Measurements from ENCODE around the gene ARMH3. TPM values are rescaled to one million over a fixed set of nuclear protein-coding genes. Genes with fewer than 3 reads are reported as not detected.

ARMH3 gene
- polyA plus RNA-seq, 4 donors = 14.1 to 21.7 (median 18.1) TPM

DNA sequence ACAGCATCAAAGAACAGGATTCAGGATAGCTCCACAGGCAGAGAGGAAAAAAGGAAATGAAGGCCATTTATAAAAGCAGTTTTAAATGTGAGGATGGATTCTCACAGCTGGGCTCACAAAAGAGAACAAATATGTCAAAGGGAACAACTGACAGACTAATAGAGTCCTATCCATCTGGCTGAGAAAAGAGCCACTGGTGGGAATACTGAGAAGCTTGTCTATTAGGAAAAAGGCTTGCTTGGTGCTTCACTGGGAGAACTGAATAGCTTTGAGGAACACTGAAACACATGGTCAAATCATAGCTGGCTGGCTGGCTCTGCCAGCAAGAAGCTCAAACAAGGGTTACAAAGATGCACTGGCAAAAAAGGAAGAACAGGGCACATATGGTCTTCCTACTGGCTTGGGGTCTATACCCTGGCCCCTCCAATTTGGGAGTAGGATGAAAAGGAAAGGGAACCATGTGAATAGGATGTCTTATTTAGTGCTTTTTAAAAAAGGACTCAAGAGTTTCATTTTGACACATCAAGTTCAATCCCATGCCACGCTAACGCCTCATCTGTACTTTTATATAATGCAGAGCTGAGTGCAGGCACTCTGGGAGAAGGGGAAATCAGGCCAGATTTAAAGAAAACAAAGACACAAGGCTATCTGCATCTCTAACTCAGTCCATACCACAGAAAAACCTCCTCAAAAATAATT lies 167.6 kb downstream of the ARMH3 start:
- no peak for FAIRE-seq
- 72 to 89% (median 77%) methylated on average over 2 of the region's 2 CpGs for WGBS, 3 donors
- peaks cover 0 to 15% (median 3%) of the 10 kb centered on the region in 3 donors for H3K36me3 ChIP-seq (ENCODE audit: control insufficient read depth in 3 of 3, insufficient read depth in 2 of 3, low read depth in 1 of 3, low read length in 3 of 3)
- DNase-seq = no peak
- no peaks in the 10 kb centered on the region for H3K4me1 ChIP-seq (ENCODE audit: control insufficient read depth in 3 of 3, insufficient read depth in 2 of 3, low read depth in 1 of 3, low read length in 2 of 3)
- H3K4me3 ChIP-seq (ENCODE audit: low read depth in 1 of 3, low read length in 3 of 3) = no peak overlapping the region
- H3K27ac ChIP-seq (ENCODE audit: low read depth in 1 of 3, low read length in 2 of 3) = no peak overlapping the region
- H3K9me3 ChIP-seq (ENCODE audit: control insufficient read depth in 2 of 2, insufficient read depth in 1 of 2, low read depth in 1 of 2, low read length in 1 of 2) = no peaks in the 10 kb centered on the region
- no peaks in the 10 kb centered on the region for H3K27me3 ChIP-seq (ENCODE audit: control insufficient read depth in 3 of 3, insufficient read depth in 3 of 3, low read length in 3 of 3)

DNA sequence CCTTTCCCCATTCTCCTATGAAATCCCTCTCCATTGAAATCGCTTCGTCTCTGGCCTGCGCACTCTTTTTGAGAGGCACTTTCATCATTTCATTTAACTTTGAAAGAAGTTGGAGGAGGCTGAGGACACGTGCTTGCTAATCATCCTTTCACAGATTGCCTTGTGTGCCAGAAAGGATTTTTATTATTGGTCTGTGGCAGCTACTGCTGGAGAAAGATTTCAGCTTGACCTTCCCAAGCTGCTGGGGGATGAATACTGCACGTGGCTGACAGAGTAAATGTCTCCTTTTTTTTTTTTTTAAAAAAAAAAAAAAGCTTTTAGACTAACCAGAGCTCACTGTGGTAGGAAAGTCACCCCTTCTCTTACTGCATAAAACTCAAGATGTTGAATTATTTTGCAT lies 168.2 kb downstream of the ARMH3 start:
- H3K27me3 ChIP-seq (ENCODE audit: control insufficient read depth in 3 of 3, insufficient read depth in 3 of 3, low read length in 3 of 3) = no peaks in the 10 kb centered on the region
- no peak overlapping the region for H3K27ac ChIP-seq (ENCODE audit: low read depth in 1 of 3, low read length in 2 of 3)
- no peaks in the 10 kb centered on the region for H3K9me3 ChIP-seq (ENCODE audit: control insufficient read depth in 2 of 2, insufficient read depth in 1 of 2, low read depth in 1 of 2, low read length in 1 of 2)
- H3K4me1 ChIP-seq (ENCODE audit: control insufficient read depth in 3 of 3, insufficient read depth in 2 of 3, low read depth in 1 of 3, low read length in 2 of 3) = no peaks in the 10 kb centered on the region
- peaks cover 0 to 17% (median 3%) of the 10 kb centered on the region in 3 donors for H3K36me3 ChIP-seq (ENCODE audit: control insufficient read depth in 3 of 3, insufficient read depth in 2 of 3, low read depth in 1 of 3, low read length in 3 of 3)
- no peak for DNase-seq
- no peak for FAIRE-seq
- 87 to 91% (median 88%) methylated on average over 5 of the region's 5 CpGs for WGBS, 3 donors
- H3K4me3 ChIP-seq (ENCODE audit: low read depth in 1 of 3, low read length in 3 of 3) = no peak overlapping the region

DNA sequence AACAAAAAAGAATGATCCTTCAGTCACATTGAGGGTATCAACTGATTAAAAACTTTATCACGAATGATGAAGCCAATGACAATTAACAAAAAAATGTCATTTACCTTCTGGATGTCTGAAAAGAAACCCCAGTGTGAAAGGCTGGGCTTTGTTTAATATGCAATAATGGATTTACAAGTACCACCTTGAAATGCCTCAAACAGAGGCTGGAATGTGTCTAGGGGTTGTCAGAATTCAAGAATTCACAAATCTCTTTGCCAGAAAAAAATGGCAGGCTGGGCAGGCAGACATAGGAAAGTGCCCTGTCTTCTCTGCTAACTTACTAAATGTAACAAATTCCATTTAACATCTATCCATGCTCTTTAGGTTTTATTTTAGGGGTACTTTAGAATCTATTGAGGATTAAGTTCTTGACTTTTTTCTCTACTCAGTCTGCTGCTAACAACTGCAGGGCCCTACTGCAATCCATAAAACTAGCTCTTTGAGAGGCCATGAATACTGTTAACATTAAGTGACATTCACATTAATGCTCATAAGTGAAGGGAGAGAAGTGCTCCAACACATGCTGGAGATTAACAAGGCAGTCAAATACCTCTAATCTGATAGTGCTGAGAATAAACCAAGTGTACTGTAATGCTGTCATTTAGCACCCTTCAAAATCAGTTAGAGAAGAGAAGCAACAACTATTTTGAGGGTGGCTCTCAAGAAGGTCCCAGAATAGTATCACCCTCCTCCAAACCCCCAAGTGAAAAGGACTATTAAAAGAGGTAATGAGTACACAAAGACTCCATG lies 169.3 kb downstream of the ARMH3 start:
- Histone ChIP-seq H3K27ac (ENCODE audit: low read depth in 1 of 3, low read length in 2 of 3) (no peak overlapping the region), H3K4me3 (ENCODE audit: low read depth in 1 of 3, low read length in 3 of 3) (no peak overlapping the region), H3K4me1 (ENCODE audit: control insufficient read depth in 3 of 3, insufficient read depth in 2 of 3, low read depth in 1 of 3, low read length in 2 of 3) (no peaks in the 10 kb centered on the region), H3K36me3 (ENCODE audit: control insufficient read depth in 3 of 3, insufficient read depth in 2 of 3, low read depth in 1 of 3, low read length in 3 of 3) (peaks cover 0 to 14% (median 3%) of the 10 kb centered on the region in 3 donors), H3K9me3 (ENCODE audit: control insufficient read depth in 2 of 2, insufficient read depth in 1 of 2, low read depth in 1 of 2, low read length in 1 of 2) (no peaks in the 10 kb centered on the region), H3K27me3 (ENCODE audit: control insufficient read depth in 3 of 3, insufficient read depth in 3 of 3, low read length in 3 of 3) (no peaks in the 10 kb centered on the region)
- 89 to 100% (median 100%) methylated on average over 1 of the region's 1 CpG for WGBS, 3 donors
- FAIRE-seq = no peak
- DNase-seq = no peak

DNA sequence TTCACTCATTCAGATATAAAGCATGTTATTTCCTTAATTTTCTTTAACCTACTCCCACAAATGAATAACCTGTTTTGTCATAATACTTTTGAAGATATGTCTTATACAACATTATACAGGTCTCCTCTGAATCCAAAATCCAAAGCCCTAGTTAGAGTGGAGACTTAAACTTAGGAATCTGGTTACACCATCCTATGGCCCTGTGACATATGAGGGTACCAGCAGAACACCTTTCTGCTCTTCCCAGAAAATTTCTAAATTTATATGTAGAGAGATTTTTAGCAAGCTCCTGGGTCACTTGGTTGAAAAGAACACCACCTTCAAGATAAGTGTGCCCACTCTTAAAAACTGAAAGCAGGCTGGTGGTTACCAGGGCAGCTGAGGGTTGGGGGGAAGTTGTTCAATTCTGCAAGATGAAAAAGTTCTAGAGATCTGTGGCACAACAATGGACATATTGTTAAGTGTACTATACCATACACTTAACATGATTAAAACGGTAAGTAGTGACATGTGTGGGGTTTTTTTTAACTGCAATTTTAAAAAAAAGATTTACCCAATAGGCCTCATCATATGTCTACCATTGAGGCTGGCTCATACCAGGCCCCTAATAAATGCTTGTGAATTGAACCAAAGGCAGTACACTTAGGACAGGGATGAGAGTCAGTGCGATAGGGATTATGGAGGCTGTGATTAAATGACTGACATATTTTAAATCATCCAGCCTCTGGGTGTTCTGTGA lies 174.8 kb downstream of the ARMH3 start:
- Histone ChIP-seq H3K4me3 (ENCODE audit: low read depth in 1 of 3, low read length in 3 of 3) (no peak overlapping the region), H3K9me3 (ENCODE audit: control insufficient read depth in 2 of 2, insufficient read depth in 1 of 2, low read depth in 1 of 2, low read length in 1 of 2) (no peaks in the 10 kb centered on the region), H3K36me3 (ENCODE audit: control insufficient read depth in 3 of 3, insufficient read depth in 2 of 3, low read depth in 1 of 3, low read length in 3 of 3) (peaks cover 0 to 20% (median 0%) of the 10 kb centered on the region in 3 donors), H3K27ac (ENCODE audit: low read depth in 1 of 3, low read length in 2 of 3) (no peak overlapping the region), H3K4me1 (ENCODE audit: control insufficient read depth in 3 of 3, insufficient read depth in 2 of 3, low read depth in 1 of 3, low read length in 2 of 3) (no peaks in the 10 kb centered on the region), H3K27me3 (ENCODE audit: control insufficient read depth in 3 of 3, insufficient read depth in 3 of 3, low read length in 3 of 3) (no peaks in the 10 kb centered on the region)
- no peak for DNase-seq
- WGBS, 3 donors = 70 to 81% (median 78%) methylated on average over 2 of the region's 2 CpGs
- FAIRE-seq = no peak

- no peak for DNase-seq
- H3K27ac ChIP-seq (ENCODE audit: low read depth in 1 of 3, low read length in 2 of 3) = no peak overlapping the region
- peaks cover 0 to 18% (median 0%) of the 10 kb centered on the region in 3 donors for H3K36me3 ChIP-seq (ENCODE audit: control insufficient read depth in 3 of 3, insufficient read depth in 2 of 3, low read depth in 1 of 3, low read length in 3 of 3)
- no peaks in the 10 kb centered on the region for H3K9me3 ChIP-seq (ENCODE audit: control insufficient read depth in 2 of 2, insufficient read depth in 1 of 2, low read depth in 1 of 2, low read length in 1 of 2)
- 94 to 98% (median 95%) methylated on average over 2 of the region's 2 CpGs for WGBS, 3 donors
- no peaks in the 10 kb centered on the region for H3K4me1 ChIP-seq (ENCODE audit: control insufficient read depth in 3 of 3, insufficient read depth in 2 of 3, low read depth in 1 of 3, low read length in 2 of 3)
- no peak for FAIRE-seq
- H3K27me3 ChIP-seq (ENCODE audit: control insufficient read depth in 3 of 3, insufficient read depth in 3 of 3, low read length in 3 of 3) = no peaks in the 10 kb centered on the region
- H3K4me3 ChIP-seq (ENCODE audit: low read depth in 1 of 3, low read length in 3 of 3) = no peak overlapping the region
Measured at GRCh38 chr10:101880232-101880573, 175.8 kb downstream of the ARMH3 start.

- Histone ChIP-seq H3K9me3 (ENCODE audit: control insufficient read depth in 2 of 2, insufficient read depth in 1 of 2, low read depth in 1 of 2, low read length in 1 of 2) (no peaks in the 10 kb centered on the region), H3K27ac (ENCODE audit: low read depth in 1 of 3, low read length in 2 of 3) (no peak overlapping the region), H3K36me3 (ENCODE audit: control insufficient read depth in 3 of 3, insufficient read depth in 2 of 3, low read depth in 1 of 3, low read length in 3 of 3) (peaks cover 0 to 18% (median 0%) of the 10 kb centered on the region in 3 donors), H3K4me1 (ENCODE audit: control insufficient read depth in 3 of 3, insufficient read depth in 2 of 3, low read depth in 1 of 3, low read length in 2 of 3) (no peaks in the 10 kb centered on the region), H3K4me3 (ENCODE audit: low read depth in 1 of 3, low read length in 3 of 3) (no peak overlapping the region), H3K27me3 (ENCODE audit: control insufficient read depth in 3 of 3, insufficient read depth in 3 of 3, low read length in 3 of 3) (no peaks in the 10 kb centered on the region)
- FAIRE-seq (no peak), DNase-seq (no peak)
- WGBS, 3 donors = 91 to 96% (median 93%) methylated on average over 13 of the region's 13 CpGs
Measured at GRCh38 chr10:101879456-101880231, 176.3 kb downstream of the ARMH3 start.

GRCh38 chr10:101878869-101879268 lies 177.1 kb downstream of the ARMH3 start:
- H3K27me3 ChIP-seq (ENCODE audit: control insufficient read depth in 3 of 3, insufficient read depth in 3 of 3, low read length in 3 of 3) = no peaks in the 10 kb centered on the region
- no peaks in the 10 kb centered on the region for H3K9me3 ChIP-seq (ENCODE audit: control insufficient read depth in 2 of 2, insufficient read depth in 1 of 2, low read depth in 1 of 2, low read length in 1 of 2)
- H3K4me3 ChIP-seq (ENCODE audit: low read depth in 1 of 3, low read length in 3 of 3) = no peak overlapping the region
- no peak overlapping the region for H3K27ac ChIP-seq (ENCODE audit: low read depth in 1 of 3, low read length in 2 of 3)
- peaks cover 0 to 18% (median 3%) of the 10 kb centered on the region in 3 donors for H3K36me3 ChIP-seq (ENCODE audit: control insufficient read depth in 3 of 3, insufficient read depth in 2 of 3, low read depth in 1 of 3, low read length in 3 of 3)
- FAIRE-seq (no peak), DNase-seq (no peak)
- WGBS, 3 donors = 90 to 96% (median 92%) methylated on average over 3 of the region's 3 CpGs
- no peaks in the 10 kb centered on the region for H3K4me1 ChIP-seq (ENCODE audit: control insufficient read depth in 3 of 3, insufficient read depth in 2 of 3, low read depth in 1 of 3, low read length in 2 of 3)
